Naive B cell (primary cell): ENCODE measurements around the gene SFMBT2. TPM values are rescaled to one million over a fixed set of nuclear protein-coding genes. Genes with fewer than 3 reads are reported as not detected.
A peak's percentile ranks its signal among the peaks of the same experiment; 100 is the strongest.

Experiments
- ATAC-seq, 2 donors: fragments of 150-1000 bp; cut with Tn5 transposase; 2 replicates each; pipeline ENCODE4 v1.10.0; 2021; ENCODE audit warnings: low read depth in 2 of 2, mild to moderate bottlenecking in 2 of 2, moderate library complexity in 2 of 2
- DNase-seq: peaks from one replicate; pipeline ENCODE4 v3.0.0; 2022
- H3K27ac Mint-ChIP-seq, 6 donors: one replicate each; pipeline ENCODE4 v1.8.0; 2020 to 2022; ENCODE audit warnings: mild to moderate bottlenecking in 6 of 6, mixed read lengths in 6 of 6, moderate library complexity in 5 of 6, inconsistent platforms in 2 of 6
- H3K27me3 Mint-ChIP-seq, 3 donors: one replicate each; pipeline ENCODE4 v1.8.0; 2021 to 2022; ENCODE audit warnings: mixed read lengths in 3 of 3, mild to moderate bottlenecking in 1 of 3
- H3K36me3 Mint-ChIP-seq, 2 donors: one replicate each; pipeline ENCODE4 v1.8.0; 2020 to 2022; ENCODE audit warnings: mixed read lengths in 2 of 2, inconsistent platforms in 1 of 2, mild to moderate bottlenecking in 1 of 2
- H3K4me1 Mint-ChIP-seq, 3 donors: one replicate each; pipeline ENCODE4 v1.8.0; 2020 to 2022; ENCODE audit warnings: mixed read lengths in 3 of 3, inconsistent platforms in 1 of 3, mild to moderate bottlenecking in 1 of 3, moderate library complexity in 1 of 3
- H3K4me3 Mint-ChIP-seq, 8 donors: one replicate each; pipeline ENCODE4 v1.8.0; 2020 to 2022; ENCODE audit warnings: mild to moderate bottlenecking in 8 of 8, mixed read lengths in 8 of 8, moderate library complexity in 8 of 8, inconsistent platforms in 2 of 8
- H3K9me3 Mint-ChIP-seq, 7 donors: one replicate each; pipeline ENCODE4 v1.8.0; 2020 to 2022; ENCODE audit warnings: mixed read lengths in 7 of 7, mild to moderate bottlenecking in 5 of 7, inconsistent platforms in 2 of 7, moderate library complexity in 1 of 7
- polyA plus RNA-seq, 6 donors: library from polyadenylated mRNA; unstranded; fragments of 300-500 nt; fragmentation: Illumina TruSeq; gene quantifications; one replicate each; pipeline ENCODE4 v1.2.3, GENCODE V29; 2021; ENCODE audit warnings: low read depth in 6 of 6

Gene SFMBT2
- polyA plus RNA-seq, 6 donors from 2014 or later, result 1.0 to 2.3 (median 2.0) TPM; not detected in 1

DNA sequence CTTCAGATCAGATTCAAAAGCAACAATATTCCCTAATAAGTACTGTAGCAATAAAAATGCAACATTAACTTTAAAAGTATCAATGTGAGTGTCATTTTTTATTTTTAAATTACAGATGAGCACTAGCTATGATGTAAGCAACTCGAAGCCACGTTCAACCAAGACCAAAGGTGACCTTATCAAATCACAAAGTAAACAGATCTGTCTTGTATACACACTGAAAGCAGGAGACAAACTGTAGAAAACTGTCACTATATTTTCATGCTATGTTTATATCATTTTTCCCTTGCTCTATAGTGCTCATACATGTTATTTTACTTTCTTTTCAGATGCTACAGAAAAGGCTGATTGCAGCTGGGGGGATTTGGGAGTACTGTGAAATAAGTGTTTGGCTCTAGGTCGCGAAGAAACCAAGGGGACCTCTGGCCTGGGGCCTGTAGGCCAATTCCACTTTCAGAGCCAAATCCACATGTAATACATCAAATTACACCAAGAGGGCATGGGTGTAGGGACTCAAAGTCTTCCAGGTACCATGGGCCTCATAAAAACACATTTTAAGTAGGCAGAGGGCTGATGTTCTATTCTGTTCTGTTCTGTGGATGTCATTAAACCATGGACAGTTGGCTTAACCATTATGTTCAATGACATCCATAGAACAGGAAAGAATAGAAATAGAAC is 245.2 kb downstream of the SFMBT2 start:
- DNase-seq, result no peak

DNA sequence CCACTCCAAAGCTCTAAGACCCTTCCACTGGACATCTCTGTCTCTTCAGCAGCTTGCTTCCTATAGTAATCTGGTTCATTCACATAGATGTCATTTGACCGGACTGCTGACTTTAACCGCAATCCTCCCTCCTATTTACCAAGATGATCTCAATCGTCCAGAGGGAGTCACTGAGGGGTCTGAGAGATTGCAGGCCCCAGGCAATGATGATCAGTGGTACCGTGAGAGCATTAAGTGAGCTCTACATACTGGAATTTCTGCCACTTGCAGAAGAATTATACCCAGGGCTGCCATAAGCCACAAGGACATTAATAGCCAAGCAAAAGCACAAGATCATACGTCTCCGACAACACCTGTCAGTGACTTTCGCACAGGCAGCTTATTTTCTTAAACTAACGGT is 245.9 kb downstream of the SFMBT2 start:
- ATAC-seq, result no peak
- Mint-ChIP-seq H3K4me1 (peaks cover 4 to 12% (median 5%) of the 10 kb centered on the region in 3 donors), H3K27me3 (no peaks in the 10 kb centered on the region), H3K36me3 (peaks cover 7 to 30% of the 10 kb centered on the region in 2 donors), H3K27ac (peak overlapping the region in 1 of 6 donors; percentile 87), H3K4me3 (no peak overlapping the region), H3K9me3 (no peaks in the 10 kb centered on the region)
- no peak for DNase-seq

More for the DNA sequence above, 245.2 kb downstream of the SFMBT2 start:
- H3K36me3 Mint-ChIP-seq, result peaks cover 7 to 26% of the 10 kb centered on the region in 2 donors
- ATAC-seq, result no peak
- no peak overlapping the region for H3K27ac Mint-ChIP-seq
- H3K27me3 Mint-ChIP-seq, result no peaks in the 10 kb centered on the region
- no peaks in the 10 kb centered on the region for H3K9me3 Mint-ChIP-seq
- H3K4me1 Mint-ChIP-seq, result peaks cover 0 to 5% (median 0%) of the 10 kb centered on the region in 3 donors
- no peak overlapping the region for H3K4me3 Mint-ChIP-seq

- no peaks in the 10 kb centered on the region for H3K27me3 Mint-ChIP-seq
- H3K9me3 Mint-ChIP-seq, result no peaks in the 10 kb centered on the region
- H3K27ac Mint-ChIP-seq, result peak overlapping the region in 1 of 6 donors; percentile 54
- peaks cover 7 to 31% of the 10 kb centered on the region in 2 donors for H3K36me3 Mint-ChIP-seq
- no peak overlapping the region for H3K4me3 Mint-ChIP-seq
- DNase-seq, result no peak
- ATAC-seq, result no peak
- peaks cover 19 to 34% (median 26%) of the 10 kb centered on the region in 3 donors for H3K4me1 Mint-ChIP-seq
Observed at GRCh38 chr10:7162331-7162730, 248.5 kb downstream of the SFMBT2 start.

DNA sequence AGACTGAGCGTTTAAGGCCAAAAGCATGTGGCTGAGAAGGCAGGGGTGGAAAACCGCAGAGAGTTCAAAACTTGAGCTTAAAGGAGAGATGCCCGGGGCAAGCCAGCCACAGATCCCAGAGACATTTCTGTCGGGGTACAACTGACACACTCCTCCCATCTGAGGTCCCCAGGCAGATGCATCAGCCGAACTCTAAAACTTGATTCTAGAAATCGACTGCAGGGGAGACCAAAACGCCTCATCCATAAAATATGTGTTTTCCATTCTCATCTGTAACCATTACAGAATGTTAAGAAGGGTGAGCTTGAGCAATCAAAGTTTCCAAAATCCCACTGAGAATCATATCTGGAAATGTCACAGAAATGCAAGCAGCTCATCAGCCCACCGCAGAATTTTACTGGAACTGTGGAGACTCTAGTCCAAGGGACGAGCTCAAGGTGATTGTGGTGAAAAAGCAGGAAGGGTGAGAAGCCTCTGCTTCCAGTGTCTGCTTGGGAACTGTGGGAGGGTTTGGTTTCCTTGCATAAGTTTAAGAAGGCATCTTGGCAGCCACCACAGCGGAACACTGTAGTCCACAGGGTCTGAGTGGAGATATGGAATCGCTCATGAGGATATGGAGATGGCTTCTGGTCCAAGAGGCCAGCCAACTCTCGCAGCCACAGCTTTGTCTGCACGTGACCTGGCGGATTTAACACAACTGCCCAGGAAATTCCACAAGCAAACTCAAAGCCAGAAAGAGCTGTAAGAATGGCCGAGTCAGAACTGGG is 249.2 kb downstream of the SFMBT2 start:
- H3K36me3 Mint-ChIP-seq, result peaks cover 7 to 24% of the 10 kb centered on the region in 2 donors
- H3K4me1 Mint-ChIP-seq, result peaks cover 24 to 40% (median 32%) of the 10 kb centered on the region in 3 donors
- ATAC-seq (no peak), DNase-seq (no peak)
- H3K27me3 Mint-ChIP-seq, result no peaks in the 10 kb centered on the region
- H3K4me3 Mint-ChIP-seq, result no peak overlapping the region
- no peak overlapping the region for H3K27ac Mint-ChIP-seq
- H3K9me3 Mint-ChIP-seq, result no peaks in the 10 kb centered on the region

DNA sequence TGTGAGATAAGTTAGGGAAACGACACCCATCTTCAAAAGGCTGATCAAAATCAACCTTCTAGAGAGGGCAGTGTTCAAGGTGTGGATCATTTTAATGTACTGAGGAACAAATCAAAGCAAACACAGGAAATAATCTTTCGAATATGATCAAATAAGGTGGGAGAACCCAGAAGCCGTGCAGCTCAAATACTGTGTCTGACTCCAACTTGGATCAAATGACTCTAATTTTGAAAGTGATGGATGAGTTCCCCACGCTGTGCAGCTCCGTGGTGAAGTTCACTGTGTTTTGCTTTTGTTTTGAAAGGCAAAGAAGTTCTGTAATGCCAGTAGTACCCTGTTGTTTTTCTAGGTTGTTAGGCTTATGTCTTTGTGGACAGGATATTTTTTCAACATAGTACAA is 250.9 kb downstream of the SFMBT2 start:
- Mint-ChIP-seq H3K36me3 (peaks cover 7 to 20% of the 10 kb centered on the region in 2 donors), H3K4me1 (peaks cover 30 to 56% (median 39%) of the 10 kb centered on the region in 3 donors), H3K27me3 (no peaks in the 10 kb centered on the region), H3K4me3 (peak overlapping the region in 1 of 8 donors; percentile 1), H3K9me3 (no peaks in the 10 kb centered on the region), H3K27ac (peak overlapping the region in 3 of 6 donors; percentile 17 to 76 (median 61))
- DNase-seq, result no peak
- ATAC-seq, result no peak

DNA sequence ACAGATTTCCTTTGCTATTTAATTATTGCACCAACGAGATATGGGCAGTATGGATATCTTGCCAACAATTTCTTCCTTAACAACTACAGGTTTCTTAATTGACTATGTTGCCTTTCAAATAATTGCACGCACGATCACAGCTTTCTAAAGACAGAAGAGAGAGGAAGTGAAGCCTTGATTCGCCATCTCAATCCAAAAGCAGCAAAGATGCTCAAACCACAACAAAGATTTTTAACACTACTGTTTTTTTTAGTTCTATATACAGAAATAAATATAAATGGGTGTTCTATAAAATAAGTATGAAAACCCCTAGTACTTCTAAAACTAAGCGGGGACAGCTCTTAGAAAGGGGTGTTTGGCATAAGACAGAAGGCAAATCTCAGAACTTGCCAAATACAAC is 251.3 kb downstream of the SFMBT2 start:
- ATAC-seq (peak in 1 of 2 donors; percentile 50), DNase-seq (no peak)
- peaks cover 7 to 20% of the 10 kb centered on the region in 2 donors for H3K36me3 Mint-ChIP-seq
- no peaks in the 10 kb centered on the region for H3K9me3 Mint-ChIP-seq
- H3K4me1 Mint-ChIP-seq, result peaks cover 30 to 56% (median 39%) of the 10 kb centered on the region in 3 donors
- H3K27me3 Mint-ChIP-seq, result no peaks in the 10 kb centered on the region
- peak overlapping the region in 4 of 6 donors; percentile 6 to 76 (median 39) for H3K27ac Mint-ChIP-seq
- peak overlapping the region in 4 of 8 donors; percentile 1 to 64 (median 30) for H3K4me3 Mint-ChIP-seq

DNA sequence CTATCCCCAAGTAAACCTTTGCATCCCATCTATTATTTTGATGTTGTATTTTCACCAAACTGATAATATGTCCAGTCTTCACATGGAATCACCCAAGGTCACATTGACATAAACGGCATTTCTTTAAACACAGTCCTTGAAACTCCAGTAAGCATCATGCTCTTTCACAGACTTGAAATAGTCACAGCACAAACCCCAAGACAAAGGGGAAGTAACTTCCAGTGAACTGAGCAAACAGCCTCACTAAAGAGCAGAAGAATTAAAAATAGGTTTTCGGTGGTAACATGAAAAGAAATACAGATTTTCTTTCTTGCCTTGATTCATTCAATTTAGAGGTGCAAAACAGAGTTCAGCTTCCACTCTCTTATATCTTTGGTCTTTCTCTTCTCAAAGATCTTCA is 253.7 kb downstream of the SFMBT2 start:
- H3K36me3 Mint-ChIP-seq, result peaks cover 0 to 9% of the 10 kb centered on the region in 2 donors
- H3K4me3 Mint-ChIP-seq, result peak overlapping the region in 6 of 8 donors; percentile 32 to 77 (median 47)
- peak; percentile 65 to 87 for ATAC-seq
- peaks cover 30 to 56% (median 39%) of the 10 kb centered on the region in 3 donors for H3K4me1 Mint-ChIP-seq
- DNase-seq, result peak; percentile 20
- no peaks in the 10 kb centered on the region for H3K9me3 Mint-ChIP-seq
- H3K27me3 Mint-ChIP-seq, result no peaks in the 10 kb centered on the region
- H3K27ac Mint-ChIP-seq, result peak overlapping the region in 3 of 6 donors; percentile 17 to 93 (median 45)

GRCh38 chr10:7153750-7154149 is 257.1 kb downstream of the SFMBT2 start:
- H3K9me3 Mint-ChIP-seq, result no peaks in the 10 kb centered on the region
- H3K27ac Mint-ChIP-seq, result no peak overlapping the region
- H3K36me3 Mint-ChIP-seq, result no peaks in the 10 kb centered on the region
- H3K4me1 Mint-ChIP-seq, result peaks cover 18 to 34% (median 23%) of the 10 kb centered on the region in 3 donors
- DNase-seq, result no peak
- no peaks in the 10 kb centered on the region for H3K27me3 Mint-ChIP-seq
- no peak for ATAC-seq
- H3K4me3 Mint-ChIP-seq, result no peak overlapping the region

GRCh38 chr10:7152982-7153381 is 257.9 kb downstream of the SFMBT2 start:
- Mint-ChIP-seq H3K4me1 (peaks cover 17 to 28% (median 20%) of the 10 kb centered on the region in 3 donors), H3K36me3 (no peaks in the 10 kb centered on the region), H3K9me3 (no peaks in the 10 kb centered on the region), H3K27ac (peak overlapping the region in 1 of 6 donors; percentile 6), H3K4me3 (no peak overlapping the region), H3K27me3 (peaks cover 5 to 6% (median 5%) of the 10 kb centered on the region in 3 donors)
- DNase-seq (no peak), ATAC-seq (no peak)

- DNase-seq (no peak), ATAC-seq (no peak)
- Mint-ChIP-seq H3K36me3 (no peaks in the 10 kb centered on the region), H3K9me3 (no peaks in the 10 kb centered on the region), H3K27ac (no peak overlapping the region), H3K4me1 (peaks cover 11 to 22% (median 13%) of the 10 kb centered on the region in 3 donors), H3K27me3 (peaks cover 5 to 6% (median 5%) of the 10 kb centered on the region in 3 donors), H3K4me3 (no peak overlapping the region)
Observed at GRCh38 chr10:7152341-7152740, 258.5 kb downstream of the SFMBT2 start.

DNA sequence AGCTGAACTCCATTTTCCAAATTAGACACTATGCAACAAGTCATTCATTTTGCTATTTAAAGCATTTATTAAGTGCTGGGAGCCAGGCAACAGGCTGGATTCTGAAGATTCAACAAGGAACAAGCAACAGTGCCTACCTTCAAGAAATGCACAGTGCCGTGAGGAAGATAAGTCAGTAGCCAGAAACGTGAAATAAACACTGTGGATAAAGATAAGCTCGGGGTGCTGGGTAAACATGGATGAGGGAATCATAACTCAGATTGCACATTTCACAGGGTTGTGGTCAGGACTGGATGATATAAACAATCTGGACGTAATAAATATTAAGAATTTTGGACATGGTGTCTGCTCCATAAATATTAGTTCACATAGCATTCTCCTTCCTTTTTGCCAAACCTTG is 259.3 kb downstream of the SFMBT2 start:
- peaks cover 5 to 6% (median 5%) of the 10 kb centered on the region in 3 donors for H3K27me3 Mint-ChIP-seq
- no peak overlapping the region for H3K27ac Mint-ChIP-seq
- DNase-seq (no peak), ATAC-seq (no peak)
- no peaks in the 10 kb centered on the region for H3K9me3 Mint-ChIP-seq
- H3K36me3 Mint-ChIP-seq, result no peaks in the 10 kb centered on the region
- H3K4me3 Mint-ChIP-seq, result no peak overlapping the region
- H3K4me1 Mint-ChIP-seq, result peaks cover 5 to 14% (median 5%) of the 10 kb centered on the region in 3 donors

GRCh38 chr10:7150349-7150748 is 260.5 kb downstream of the SFMBT2 start:
- H3K4me3 Mint-ChIP-seq, result no peak overlapping the region
- no peak overlapping the region for H3K27ac Mint-ChIP-seq
- peaks cover 0 to 2% (median 0%) of the 10 kb centered on the region in 3 donors for H3K4me1 Mint-ChIP-seq
- DNase-seq (no peak), ATAC-seq (no peak)
- no peaks in the 10 kb centered on the region for H3K36me3 Mint-ChIP-seq
- no peaks in the 10 kb centered on the region for H3K9me3 Mint-ChIP-seq
- H3K27me3 Mint-ChIP-seq, result peaks cover 5 to 6% (median 5%) of the 10 kb centered on the region in 3 donors

GRCh38 chr10:7146189-7146588 is 264.6 kb downstream of the SFMBT2 start:
- ATAC-seq (no peak), DNase-seq (no peak)
- Mint-ChIP-seq H3K36me3 (no peaks in the 10 kb centered on the region), H3K4me3 (no peak overlapping the region), H3K9me3 (peaks cover 0 to 5% (median 3%) of the 10 kb centered on the region in 7 donors), H3K27me3 (peaks cover 5 to 17% (median 11%) of the 10 kb centered on the region in 3 donors), H3K27ac (no peak overlapping the region), H3K4me1 (no peaks in the 10 kb centered on the region)
